Coronary artery (tissue), 2 donors: ENCODE measurements around the gene UBXN1.
"Not testable (repeated sequence)": the region's sequence is repeated elsewhere in the genome, so short reads cannot be mapped to it uniquely, and the experiment has no call there.

Source experiments
- DNase-seq: peaks from one replicate; pipeline ENCODE4 v3.0.0-alpha.2; 2017; ENCODE audit warnings: low spot score
- H3K27ac ChIP-seq, 2 donors: fragments of 200-600 bp; sonication (generic); one replicate each; pipeline ENCODE4 v1.5.1; 2016 to 2019
- H3K4me3 ChIP-seq: fragments of 200-600 bp; sonication (generic); 2 replicates; pipeline ENCODE4 v1.5.1; 2016; ENCODE audit warnings: mild to moderate bottlenecking, moderate library complexity
- CTCF ChIP-seq: fragments of 200-600 bp; sonication (generic); IDR thresholded peaks from one replicate; pipeline ENCODE4 v1.5.1; 2019; ENCODE audit warnings: antibody characterized with exemption

The UBXN1 gene

GRCh38 chr11:62708793-62709192 lies 29.9 kb upstream of the UBXN1 start:
- TF ChIP-seq CTCF, result no peak

GRCh38 chr11:62708392-62708791 lies 29.5 kb upstream of the UBXN1 start:
- Histone ChIP-seq H3K27ac (peak overlapping the region in 1 of 2 donors; percentile 88), H3K4me3 (peak overlapping the region; percentile 78)
- DNase-seq, result no peak

More at GRCh38 chr11:62708793-62709192, 29.9 kb upstream of the UBXN1 start:
- peak overlapping the region; percentile 78 for H3K4me3 ChIP-seq
- H3K27ac ChIP-seq, result peak overlapping the region; percentile 88 to 93
- DNase-seq, result no peak

GRCh38 chr11:62707277-62707861 lies 28.5 kb upstream of the UBXN1 start, which contains the start of the genes BSCL2 and GNG3:
TSS of gene BSCL2 (minus strand) at chr11:62707424. CDS start at chr11:62707195, 229 bp downstream.
TSS of gene GNG3 (plus strand) at chr11:62707676. CDS start at chr11:62708296, 620 bp downstream.
- H3K4me3 ChIP-seq, result peak within 1 kb of the TSS; percentile 86
- DNase-seq, result no peak

More at GRCh38 chr11:62708392-62708791, 29.5 kb upstream of the UBXN1 start:
- no peak for TF ChIP-seq CTCF

GRCh38 chr11:62706850-62707247 lies 28.0 kb upstream of the UBXN1 start:
- Histone ChIP-seq H3K4me3 (peak overlapping the region; percentile 86), H3K27ac (peak overlapping the region; percentile 62 to 78)
- no peak for TF ChIP-seq CTCF
- no peak for DNase-seq

More at GRCh38 chr11:62707277-62707861, 28.5 kb upstream of the UBXN1 start, which contains the start of the genes BSCL2 and GNG3:
- no peak for TF ChIP-seq CTCF
- H3K27ac ChIP-seq, result peak within 1 kb of the TSS; percentile 62 to 88

GRCh38 chr11:62705880-62706849 lies 27.3 kb upstream of the UBXN1 start:
- DNase-seq, result peak; percentile 98
- peak overlapping the region; percentile 62 to 78 for H3K27ac ChIP-seq
- TF ChIP-seq CTCF, result no peak
- H3K4me3 ChIP-seq, result peak overlapping the region; percentile 86

GRCh38 chr11:62705413-62705812 lies 26.5 kb upstream of the UBXN1 start:
- Histone ChIP-seq H3K4me3 (peak overlapping the region; percentile 86), H3K27ac (peak overlapping the region; percentile 62 to 78)
- TF ChIP-seq CTCF, result no peak
- DNase-seq, result peak; percentile 72

GRCh38 chr11:62703921-62704320 lies 25.0 kb upstream of the UBXN1 start:
- DNase-seq, H3K4me3 ChIP-seq, H3K27ac ChIP-seq: not testable (repeated sequence)
